ENCODE results near the gene FGF1. TPM values are rescaled to one million over a fixed set of nuclear protein-coding genes. Genes with fewer than 3 reads are reported as not detected.

Gene FGF1
- total RNA-seq, 1 donor from 2014 or later: 0.88 TPM

Other genes with a start within 250 kb of the FGF1 start
- 7.1 TPM for gene ARHGAP26, start 84.3 kb upstream of the FGF1 start, total RNA-seq

Measured in esophagus mucosa (tissue), 1 donor.